Lower lobe of right lung (tissue), 2 donors: ENCODE data around the gene CD37. TPM values are rescaled to one million over a fixed set of nuclear protein-coding genes. Genes with fewer than 3 reads are reported as not detected.

Source experiments
- ATAC-seq, 2 donors: fragments of 200-7000 bp; cut with Tn5 transposase; one replicate each; pipeline ENCODE4 v1.9.1; 2020 to 2022; ENCODE audit warnings: mild to moderate bottlenecking in 2 of 2, moderate library complexity in 2 of 2
- DNase-seq: peaks from one replicate; pipeline ENCODE4 v3.0.0-alpha.2; 2020
- H3K27ac ChIP-seq: fragments of 200-600 bp; one replicate; pipeline ENCODE4 v1.8.0; 2022
- H3K27me3 ChIP-seq: fragments of 200-600 bp; one replicate; pipeline ENCODE4 v1.8.0; 2022; ENCODE audit warnings: low read depth
- H3K36me3 ChIP-seq: fragments of 200-600 bp; one replicate; pipeline ENCODE4 v1.8.0; 2022; ENCODE audit warnings: mild to moderate bottlenecking
- H3K4me1 ChIP-seq: fragments of 200-600 bp; one replicate; pipeline ENCODE4 v1.8.0; 2022
- H3K4me3 ChIP-seq: fragments of 200-600 bp; one replicate; pipeline ENCODE4 v1.8.0; 2022; ENCODE audit warnings: mild to moderate bottlenecking
- H3K9me3 ChIP-seq: fragments of 200-600 bp; one replicate; pipeline ENCODE4 v1.8.0; 2022
- CTCF ChIP-seq: fragments of 200-600 bp; IDR thresholded peaks from one replicate; pipeline ENCODE4 v1.8.0; 2022; ENCODE audit warnings: antibody characterized with exemption, mild to moderate bottlenecking
- intact Hi-C: fragments of 100-400 bp; cut with DNase I; formaldehyde crosslinking; loops from one replicate; pipeline ENCODE4 v1.11.0; 2022
- total RNA-seq: library from RNA; stranded (reverse); fragmentation: NEBNext Ultra II Directional; extraction: Animal tissue kit (Norgen Biotek cat#: 25700); gene quantifications from one replicate; pipeline ENCODE4 v1.2.1, GENCODE V29; 2021
- donor health status: DM: no; HTN: yes; CAD: no; lungs with severe emphysema.

Gene CD37
- total RNA-seq, 1 donor from 2014 or later, result 175 TPM

- no peak for TF ChIP-seq CTCF
- Histone ChIP-seq H3K9me3 (no peaks in the 10 kb centered on the region), H3K4me3 (no peak overlapping the region), H3K36me3 (peaks cover 52% of the 10 kb centered on the region), H3K27ac (peak overlapping the region; percentile 87), H3K27me3 (no peaks in the 10 kb centered on the region), H3K4me1 (peaks cover 30% of the 10 kb centered on the region)
- DNase-seq (peak; percentile 26), ATAC-seq (no peak)
- intact Hi-C loops, result no loop called here
These were observed 5.9 kb downstream of the CD37 start for GRCh38 chr19:49340865-49341718.

GRCh38 chr19:49342291-49342721 is 7.1 kb downstream of the CD37 start:
- no peak for TF ChIP-seq CTCF
- ATAC-seq, result no peak
- H3K27me3 ChIP-seq, result no peaks in the 10 kb centered on the region
- DNase-seq, result peak; percentile 38
- no peak overlapping the region for H3K4me3 ChIP-seq
- H3K4me1 ChIP-seq, result peaks cover 30% of the 10 kb centered on the region
- peaks cover 65% of the 10 kb centered on the region for H3K36me3 ChIP-seq
- H3K27ac ChIP-seq, result no peak overlapping the region
- H3K9me3 ChIP-seq, result no peaks in the 10 kb centered on the region
- intact Hi-C loops, result no loop called here

- no peak for TF ChIP-seq CTCF
- ATAC-seq, result no peak
- peaks cover 73% of the 10 kb centered on the region for H3K36me3 ChIP-seq
- no peaks in the 10 kb centered on the region for H3K9me3 ChIP-seq
- peak; percentile 24 for DNase-seq
- H3K27me3 ChIP-seq, result no peaks in the 10 kb centered on the region
- H3K4me3 ChIP-seq, result no peak overlapping the region
- no peak overlapping the region for H3K27ac ChIP-seq
- intact Hi-C loops, result no loop called here
- peaks cover 28% of the 10 kb centered on the region for H3K4me1 ChIP-seq
These were observed 7.9 kb downstream of the CD37 start for GRCh38 chr19:49343123-49343522.

- no peak overlapping the region for H3K27ac ChIP-seq
- peaks cover 14% of the 10 kb centered on the region for H3K4me1 ChIP-seq
- ATAC-seq, result no peak
- intact Hi-C loops, result no loop called here
- H3K27me3 ChIP-seq, result no peaks in the 10 kb centered on the region
- DNase-seq, result no peak
- no peaks in the 10 kb centered on the region for H3K9me3 ChIP-seq
- no peak for TF ChIP-seq CTCF
- no peak overlapping the region for H3K4me3 ChIP-seq
- peaks cover 89% of the 10 kb centered on the region for H3K36me3 ChIP-seq
These were observed 9.6 kb downstream of the CD37 start for GRCh38 chr19:49344505-49345423.

GRCh38 chr19:49347191-49347590 is 12.0 kb downstream of the CD37 start:
- Histone ChIP-seq H3K9me3 (no peaks in the 10 kb centered on the region), H3K27me3 (no peaks in the 10 kb centered on the region), H3K4me1 (no peaks in the 10 kb centered on the region), H3K36me3 (peaks cover 99% of the 10 kb centered on the region), H3K27ac (no peak overlapping the region), H3K4me3 (no peak overlapping the region)
- intact Hi-C loops, result no loop called here
- no peak for TF ChIP-seq CTCF
- no peak for DNase-seq
- ATAC-seq, result peak in 1 of 2 donors; percentile 22
